Activated naive CD4-positive, alpha-beta T cell treated with anti-CD3 and anti-CD28 coated beads, Interleukin-2, amount 50 U/mL, for 16 hours (primary cell): Measurements from ENCODE around the gene USP13.
A peak's percentile ranks its signal among the peaks of the same experiment; 100 is the strongest.
"Not testable (repeated sequence)": the region's sequence is repeated elsewhere in the genome, so short reads cannot be mapped to it uniquely, and the experiment has no call there.

Experiments
- DNase-seq: peaks from one replicate; pipeline ENCODE4 v3.0.0-alpha.2; 2020

USP13 gene

DNA sequence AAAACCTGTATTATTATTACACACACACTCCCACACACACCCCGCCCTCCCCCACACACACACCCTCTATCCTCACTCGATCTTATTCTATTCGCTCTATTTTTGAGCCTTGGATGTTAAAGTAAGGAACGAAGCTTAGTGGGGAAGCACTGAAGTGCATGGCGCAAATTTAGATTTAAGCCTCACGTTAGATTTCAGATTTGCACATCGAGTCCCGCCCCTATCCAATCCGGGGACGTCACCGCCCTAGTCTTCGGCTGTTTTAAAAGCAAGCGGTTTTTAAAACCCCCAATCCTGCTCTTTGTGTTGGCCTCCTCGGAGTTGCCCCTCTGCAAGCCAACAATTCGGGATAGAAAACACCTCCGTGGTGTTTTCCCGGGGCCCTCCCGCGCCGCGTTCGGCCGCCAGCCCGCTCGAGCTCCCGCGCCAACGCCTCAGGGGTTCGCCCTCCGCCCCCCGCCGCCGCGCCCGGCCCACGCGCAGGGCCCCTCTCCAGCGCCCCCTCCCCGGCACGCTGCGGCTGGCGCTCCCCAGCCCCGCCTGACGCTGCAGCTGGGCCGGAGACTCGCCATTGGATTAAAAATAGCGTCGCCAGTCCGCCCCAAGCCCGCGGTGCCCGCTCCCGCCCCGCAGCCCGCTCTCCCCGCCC, at the start of gene USP13:
USP13 (plus strand) TSS at position 594 of the 649 bp plus-strand sequence. CDS start 186 bp downstream, outside the sequence.
- DNase-seq: peak; percentile 63

DNA sequence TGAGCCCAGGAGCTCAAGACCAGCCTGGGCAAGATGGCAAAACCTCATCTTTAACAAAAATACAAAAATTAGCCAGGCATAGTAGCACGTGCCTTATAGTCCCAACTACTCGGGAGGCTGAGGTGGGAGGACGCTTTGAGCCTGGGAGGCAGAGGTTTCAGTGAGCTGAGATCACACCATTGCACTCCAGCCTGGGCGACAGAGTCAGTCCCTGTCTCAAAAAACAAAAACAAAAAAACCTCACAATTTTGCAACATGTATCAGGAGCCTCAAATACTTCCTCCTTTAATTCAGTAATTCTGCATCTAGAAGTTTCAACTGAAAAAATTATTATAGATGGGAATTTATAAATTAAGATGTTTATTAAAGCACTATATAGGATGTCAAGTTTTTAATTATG, 49.5 kb upstream of the USP13 start:
- no peak for DNase-seq

DNA sequence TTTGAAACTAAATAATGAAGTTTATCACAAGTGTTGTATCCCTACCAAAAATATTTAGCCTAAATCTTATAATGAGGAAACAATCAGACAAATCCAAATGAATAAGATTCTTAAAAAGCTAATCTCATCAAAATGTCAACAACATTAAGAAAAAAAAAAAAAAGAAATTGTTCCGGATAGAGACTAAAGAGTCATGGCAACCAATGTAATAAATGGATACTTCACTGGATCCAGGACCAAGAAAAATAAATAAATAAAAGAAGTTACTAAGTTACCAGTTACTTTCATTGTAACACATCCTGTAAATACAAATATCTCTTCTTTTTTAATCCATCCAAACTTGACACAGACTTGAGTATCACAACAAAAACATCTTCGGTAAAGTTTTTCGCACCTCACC, 49.0 kb upstream of the USP13 start:
- DNase-seq: no peak

DNA sequence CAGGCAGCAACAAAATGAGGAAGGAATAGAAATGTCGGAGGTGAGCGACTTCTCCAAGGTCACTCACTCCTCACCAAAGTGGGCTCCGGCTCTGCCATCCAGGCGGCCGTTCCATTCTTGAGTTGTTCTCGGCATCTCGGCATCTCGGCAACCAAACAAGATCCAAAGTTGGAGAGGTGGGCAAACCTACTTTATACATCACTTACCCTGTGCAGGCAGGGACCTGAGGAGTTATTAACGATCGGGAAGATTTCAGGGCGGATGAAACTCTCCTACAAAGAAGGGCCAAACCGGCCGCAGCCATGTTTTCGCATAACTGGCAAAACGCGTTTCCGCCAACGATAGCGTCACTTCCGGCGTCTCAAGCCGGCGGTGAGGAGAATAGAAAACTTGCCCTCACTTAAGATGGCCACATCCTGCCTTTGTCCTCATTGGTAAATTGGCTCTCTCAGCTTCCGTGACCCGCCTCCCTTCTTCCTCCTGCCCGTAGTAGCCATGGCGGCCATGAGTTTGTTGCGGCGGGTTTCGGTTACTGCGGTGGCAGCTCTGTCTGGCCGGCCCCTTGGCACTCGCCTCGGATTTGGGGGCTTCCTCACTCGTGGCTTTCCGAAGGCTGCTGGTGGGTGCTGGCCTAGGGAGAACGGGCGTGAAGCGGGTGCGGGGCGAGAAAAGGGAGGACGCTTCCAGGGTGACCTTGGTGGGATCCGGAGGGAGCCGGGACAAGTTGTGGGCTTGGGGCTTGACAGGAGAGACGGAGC, 48.3 kb upstream of the USP13 start, which contains the start of the genes MRPL47 and NDUFB5:
MRPL47 (minus strand) TSS at position 318 of the 758 bp plus-strand sequence; CDS start at position 304, 14 bp downstream.
NDUFB5 (plus strand) TSS at position 474 of the 758 bp plus-strand sequence; CDS start at position 496, 22 bp downstream.
- DNase-seq: peak; percentile 91

- no peak for DNase-seq
Measured at GRCh38 chr3:179606534-179607085, 46.2 kb upstream of the USP13 start.

GRCh38 chr3:179608931-179609720, 43.7 kb upstream of the USP13 start:
- no peak for DNase-seq

DNA sequence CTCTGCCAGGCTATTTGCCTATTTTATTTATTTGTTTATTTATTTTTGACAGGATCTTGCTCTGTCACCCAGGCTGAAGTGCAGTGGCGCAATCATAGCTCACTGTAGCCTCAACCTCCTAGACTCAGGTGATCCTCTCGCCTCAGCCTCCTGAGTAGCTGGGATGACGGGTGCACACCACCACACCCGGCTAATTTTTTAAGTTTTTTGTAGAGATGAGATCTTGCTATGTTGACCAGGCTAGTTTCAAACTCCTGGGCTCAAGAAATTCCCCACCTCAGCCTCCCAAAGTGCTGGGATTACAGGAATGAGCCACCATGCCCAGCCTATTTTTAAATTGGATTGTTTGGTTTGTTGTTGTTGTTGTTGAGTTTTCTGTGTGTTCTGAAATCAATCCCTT, 42.8 kb upstream of the USP13 start:
- DNase-seq: no peak

GRCh38 chr3:179613807-179614206, 39.0 kb upstream of the USP13 start:
- no peak for DNase-seq

GRCh38 chr3:179615458-179616173, 37.2 kb upstream of the USP13 start:
- no peak for DNase-seq

DNA sequence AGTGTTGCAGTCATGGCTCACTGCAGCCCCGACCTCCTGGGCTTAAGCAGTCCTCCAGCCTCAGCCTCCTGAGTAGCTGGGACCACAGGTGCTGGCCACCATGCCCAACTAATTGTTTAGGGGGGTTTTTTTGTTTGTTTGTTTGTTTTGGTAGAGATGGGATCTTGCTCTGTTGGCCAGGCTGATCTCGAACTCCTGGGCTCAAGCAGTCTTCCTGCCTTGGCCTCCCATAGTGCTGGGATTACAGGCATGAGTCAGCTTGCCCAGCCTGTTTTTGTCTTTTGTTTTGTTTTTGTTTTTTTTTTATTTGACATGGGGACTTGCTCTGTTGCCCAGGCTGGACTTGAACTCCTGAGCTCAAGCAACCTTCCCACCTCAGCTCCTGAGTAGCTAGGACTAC, 30.8 kb upstream of the USP13 start:
- no peak for DNase-seq

GRCh38 chr3:179624451-179624850, 28.4 kb upstream of the USP13 start:
- no peak for DNase-seq

- DNase-seq: no peak
Measured at GRCh38 chr3:179630753-179631451, 21.9 kb upstream of the USP13 start.

- DNase-seq: no peak
Measured at GRCh38 chr3:179640469-179640868, 12.4 kb upstream of the USP13 start.

GRCh38 chr3:179642871-179643270, 10.0 kb upstream of the USP13 start:
- no peak for DNase-seq

DNA sequence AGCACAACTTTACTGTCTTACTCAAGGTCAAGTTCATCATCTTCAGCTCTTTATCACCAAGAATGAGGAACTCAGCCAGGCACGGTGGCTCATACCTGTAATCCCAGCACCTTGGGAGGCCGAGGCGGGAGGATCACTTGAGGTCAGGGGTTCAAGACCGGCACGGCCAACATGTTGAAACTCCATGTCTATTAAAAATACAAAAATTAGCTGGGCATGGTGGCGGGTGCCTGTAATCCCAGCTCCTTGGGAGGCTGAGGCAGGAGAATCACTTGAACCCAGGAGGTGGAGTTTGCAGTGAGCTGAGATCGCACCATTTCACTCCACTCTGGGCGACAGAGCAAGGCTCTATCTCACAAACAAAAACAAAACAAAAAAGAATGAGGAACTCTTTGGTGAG, 9.0 kb upstream of the USP13 start:
- not testable (repeated sequence) for DNase-seq

DNA sequence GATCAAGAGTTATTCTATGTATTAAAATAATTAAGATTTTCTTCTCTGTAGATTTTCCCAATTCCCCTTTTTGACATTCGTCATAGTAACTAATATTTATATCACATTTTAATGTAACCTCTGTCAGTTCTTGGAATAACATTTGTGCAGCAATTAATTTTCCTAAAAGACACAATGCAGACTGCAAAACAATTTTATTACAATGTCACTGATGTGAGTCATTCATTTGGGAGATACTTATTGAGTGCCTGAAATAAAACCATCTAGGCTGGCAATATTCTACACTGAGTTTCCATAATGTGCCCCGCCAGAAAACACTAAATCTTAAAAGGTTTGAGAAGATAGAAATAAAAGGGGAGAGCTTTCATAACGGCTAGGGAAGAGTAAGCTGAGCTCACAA, 6.7 kb upstream of the USP13 start:
- DNase-seq: no peak

- no peak for DNase-seq
Measured at GRCh38 chr3:179651687-179652446, 973 bp upstream of the USP13 start.

- DNase-seq: peak; percentile 70
Measured at GRCh38 chr3:179653096-179653797, 407 bp downstream of the USP13 start.

DNA sequence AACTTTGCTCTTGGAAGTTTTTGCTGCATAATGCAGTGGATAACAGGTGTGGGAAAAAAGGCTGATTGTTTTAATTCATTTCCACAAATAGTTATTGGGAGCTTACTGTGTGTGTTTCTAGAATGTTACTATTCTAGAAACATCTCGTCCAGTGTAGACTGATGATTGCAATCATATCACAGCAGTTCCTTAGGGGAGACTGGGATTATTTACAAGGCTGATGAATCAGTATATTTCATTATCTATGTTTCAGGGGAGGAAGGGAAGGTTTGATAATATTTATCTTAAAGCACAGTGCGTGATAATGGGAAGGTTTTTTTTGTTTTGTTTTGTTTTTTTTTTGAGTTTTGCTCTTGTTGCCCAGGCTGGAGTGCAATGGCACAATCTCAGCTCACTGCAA, 2.4 kb downstream of the USP13 start:
- no peak for DNase-seq

DNA sequence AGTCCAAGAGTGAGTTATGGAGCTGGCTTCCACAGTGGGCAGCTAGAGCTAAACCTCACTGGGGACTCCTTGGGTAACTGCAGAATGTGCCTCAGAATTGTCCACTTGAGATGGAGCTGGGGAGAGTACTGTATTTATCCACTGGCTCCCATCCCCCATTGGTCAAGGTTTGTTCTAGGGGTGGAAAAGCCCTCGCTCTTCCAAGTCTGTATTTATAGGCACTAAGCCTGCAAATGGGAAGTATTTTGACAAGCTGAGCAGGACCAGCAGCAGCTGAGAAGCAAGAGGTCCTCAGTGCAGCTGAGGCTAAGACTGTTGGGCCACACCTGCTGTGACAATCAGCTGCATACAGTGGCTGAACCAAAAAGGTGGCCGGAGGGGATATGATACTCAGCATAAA, 5.8 kb downstream of the USP13 start:
- DNase-seq: no peak
